WERI-Rb-1 (cell line): Measurements from ENCODE around the gene ZBTB7B.

Source experiments
- DNase-seq: peaks from one replicate; pipeline ENCODE4 v3.0.0-alpha.2; 2020
- H3K27ac ChIP-seq: fragments of 250-450 bp; sonication (Bioruptor Pico); 2 replicates; pipeline ENCODE4 v1.5.1; 2020; ENCODE audit warnings: mild to moderate bottlenecking, moderate library complexity
- H3K27me3 ChIP-seq: fragments of 250-450 bp; sonication (Bioruptor Pico); 2 replicates; pipeline ENCODE4 v1.5.1; 2021; ENCODE audit warnings: mild to moderate bottlenecking, low read depth, moderate library complexity; ENCODE audit not compliant: insufficient read depth, severe bottlenecking
- H3K36me3 ChIP-seq: fragments of 250-450 bp; sonication (Bioruptor Pico); 2 replicates; pipeline ENCODE4 v1.5.1; 2020; ENCODE audit warnings: mild to moderate bottlenecking, moderate library complexity
- H3K4me3 ChIP-seq: 2 replicates; pipeline ENCODE4 v1.5.1; 2011; ENCODE audit warnings: low read depth, mild to moderate bottlenecking, control low read depth, low read length
- H3K9me3 ChIP-seq: fragments of 250-450 bp; sonication (Bioruptor Pico); 2 replicates; pipeline ENCODE4 v1.5.1; 2021; ENCODE audit warnings: mild to moderate bottlenecking, moderate library complexity; ENCODE audit not compliant: severe bottlenecking
- CTCF ChIP-seq: IDR thresholded peaks from 2 replicates; pipeline ENCODE4 v1.5.1; 2011; ENCODE audit warnings: low read depth, mild to moderate bottlenecking, control low read depth, inconsistent platforms, low read length

Gene ZBTB7B

DNA sequence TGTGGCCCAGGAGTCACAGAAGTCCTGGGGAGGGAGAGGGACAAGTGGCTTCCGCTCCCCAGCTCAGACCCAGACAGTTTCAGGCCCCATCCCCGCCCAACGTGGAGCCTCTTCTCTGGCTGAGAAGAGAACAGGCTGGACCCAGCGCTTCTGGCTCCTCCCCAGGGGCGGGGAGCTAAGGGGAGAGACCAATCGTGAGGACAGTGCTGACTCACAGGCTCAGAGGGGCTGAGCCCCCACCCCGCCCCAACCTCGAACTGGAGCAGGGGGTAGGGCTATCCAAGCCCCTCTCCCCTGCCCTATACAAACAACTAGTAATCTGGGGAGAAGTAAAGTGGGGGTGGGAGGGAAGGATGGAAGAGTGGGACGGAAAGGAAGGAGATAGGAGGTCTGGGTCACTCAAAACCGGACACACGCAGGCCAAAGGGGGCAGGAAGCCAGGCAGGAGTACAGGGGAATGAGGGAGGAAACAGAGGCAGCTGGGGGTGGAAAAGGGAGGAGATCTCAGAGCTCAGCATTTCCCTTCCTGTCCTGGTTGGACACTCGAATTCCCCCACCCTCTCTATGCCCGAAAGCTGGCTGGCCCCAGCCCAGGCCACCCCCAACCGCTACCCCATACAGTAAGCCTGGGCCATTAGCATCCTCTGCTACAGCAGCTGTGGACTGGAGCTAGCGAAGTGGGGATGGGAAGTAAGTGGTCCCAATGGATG lies 31.8 kb upstream of the ZBTB7B start, which contains the start of gene SHC1:
TSS of gene SHC1 (minus strand) at position 117 of the 710 bp plus-strand sequence. CDS start 221 bp downstream, outside the sequence.
- peak; percentile 98 for DNase-seq
- H3K27ac ChIP-seq, result peak within 1 kb of the TSS; percentile 51
- H3K27me3 ChIP-seq, result no peaks in the 10 kb centered on the region
- H3K9me3 ChIP-seq, result no peaks in the 10 kb centered on the region
- peaks cover 26% of the 10 kb centered on the region for H3K36me3 ChIP-seq
- H3K4me3 ChIP-seq, result peak within 1 kb of the TSS; percentile 19
- TF ChIP-seq CTCF, result no peak

DNA sequence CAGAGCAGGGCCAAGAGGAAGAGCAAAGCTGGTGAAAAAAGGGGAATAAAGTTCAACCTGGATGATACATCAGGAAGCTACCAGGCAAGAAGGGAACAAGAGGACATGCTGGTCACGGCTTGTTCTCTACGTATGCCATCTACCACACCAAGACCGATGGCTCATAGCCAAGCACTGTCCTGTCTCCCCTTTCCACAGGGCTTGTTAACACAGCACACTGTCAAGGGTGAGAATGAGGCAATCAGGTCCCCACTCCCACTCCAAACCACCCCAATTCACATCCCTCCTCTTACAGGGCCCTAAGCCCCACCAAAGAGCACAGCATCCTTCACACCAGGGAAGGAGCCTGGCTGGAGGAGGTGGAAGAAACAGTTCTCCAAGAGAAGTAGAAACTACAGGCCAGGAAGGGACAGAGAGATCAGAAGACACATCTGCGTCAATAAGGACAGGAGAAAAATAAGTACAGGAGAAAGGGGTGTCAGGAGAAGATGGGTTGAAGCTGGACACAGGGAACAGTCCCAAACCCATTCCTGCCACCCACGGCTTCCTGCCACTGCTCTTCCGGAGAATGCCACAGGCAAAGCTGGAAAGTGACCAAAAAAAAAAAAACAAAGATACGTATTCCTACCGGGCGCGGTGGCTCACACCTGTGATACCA lies 31.1 kb upstream of the ZBTB7B start:
- no peak for DNase-seq
- Histone ChIP-seq H3K9me3 (no peaks in the 10 kb centered on the region), H3K36me3 (peaks cover 24% of the 10 kb centered on the region), H3K27ac (peak overlapping the region; percentile 51), H3K4me3 (no peak overlapping the region), H3K27me3 (no peaks in the 10 kb centered on the region)
- TF ChIP-seq CTCF, result no peak

DNA sequence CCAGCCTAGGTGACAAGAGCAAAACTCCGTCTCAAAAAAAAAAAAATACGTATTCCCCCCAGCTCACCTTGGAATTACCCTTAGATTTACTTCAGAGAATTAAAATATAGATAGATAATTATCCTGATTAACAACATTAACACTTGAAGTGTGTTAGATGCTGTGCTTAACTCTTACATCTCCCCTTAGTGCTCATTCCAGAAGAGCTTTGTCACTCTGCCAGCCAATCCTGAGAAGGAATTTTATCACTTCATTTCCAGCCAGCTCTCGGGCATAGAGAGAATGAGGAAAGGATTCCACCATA lies 30.4 kb upstream of the ZBTB7B start:
- TF ChIP-seq CTCF, result no peak
- peak overlapping the region; percentile 25; the same call in 1 of the 2 replicates for H3K27ac ChIP-seq

GRCh38 chr1:154972517-154973343 lies 29.9 kb upstream of the ZBTB7B start:
- DNase-seq, result peak; percentile 64
- Histone ChIP-seq H3K27ac (peak overlapping the region; percentile 89), H3K36me3 (peaks cover 17% of the 10 kb centered on the region), H3K9me3 (no peaks in the 10 kb centered on the region), H3K4me3 (peak overlapping the region; percentile 55), H3K27me3 (no peaks in the 10 kb centered on the region)
- TF ChIP-seq CTCF, result no peak

More for the DNA sequence above, 30.4 kb upstream of the ZBTB7B start:
- Histone ChIP-seq H3K36me3 (peaks cover 17% of the 10 kb centered on the region), H3K9me3 (no peaks in the 10 kb centered on the region), H3K27me3 (no peaks in the 10 kb centered on the region), H3K4me3 (no peak overlapping the region)
- DNase-seq, result no peak

DNA sequence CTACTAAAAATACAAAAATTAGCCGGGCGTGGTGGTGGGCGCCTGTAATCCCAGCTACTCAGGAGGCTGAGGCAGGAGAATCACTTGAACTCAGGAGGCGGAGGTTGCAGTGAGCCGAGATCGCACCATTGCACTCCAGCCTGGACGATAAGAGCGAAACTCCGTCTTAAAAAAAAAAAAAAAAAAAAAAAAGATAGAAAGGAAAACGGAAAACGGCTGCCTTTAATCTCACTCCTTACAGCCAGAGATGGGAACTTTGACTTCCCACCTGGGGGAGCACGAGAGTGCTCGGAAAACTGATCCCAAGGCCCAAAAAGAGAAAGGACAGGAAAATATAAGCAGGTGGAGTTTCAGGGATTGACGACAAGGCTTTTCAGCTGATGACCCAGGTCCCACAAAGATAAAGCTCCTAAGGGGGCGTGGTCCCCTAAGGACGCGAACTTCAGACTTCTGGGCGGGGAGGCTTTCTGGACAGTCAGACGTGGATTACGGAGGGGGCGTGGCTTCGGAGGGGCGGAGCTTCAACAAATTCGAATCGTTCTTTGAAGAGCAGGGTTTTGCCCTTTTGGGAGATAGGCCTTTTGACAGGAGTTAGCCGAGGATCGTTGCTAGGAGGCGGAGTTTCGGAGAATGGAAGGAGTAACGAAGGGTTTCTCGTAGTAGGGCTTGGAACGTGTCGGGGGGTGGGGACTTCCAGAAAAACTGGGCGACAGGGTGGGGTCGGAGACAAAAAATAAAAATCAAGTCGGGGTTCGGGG lies 29.1 kb upstream of the ZBTB7B start:
- peak overlapping the region; percentile 89 for H3K27ac ChIP-seq
- H3K4me3 ChIP-seq, result peak overlapping the region; percentile 55
- TF ChIP-seq CTCF, result peak; percentile 20; the same call in 1 of the 2 replicates
- peaks cover 18% of the 10 kb centered on the region for H3K36me3 ChIP-seq
- no peaks in the 10 kb centered on the region for H3K27me3 ChIP-seq
- peak; percentile 100 for DNase-seq
- no peaks in the 10 kb centered on the region for H3K9me3 ChIP-seq
